GM12878 (cell line): ENCODE data around the gene FTO. TPM values are rescaled to one million over a fixed set of nuclear protein-coding genes. Genes with fewer than 3 reads are reported as not detected.

Source experiments
- ATAC-seq: fragments of 200-7000 bp; cut with Tn5 transposase; 3 replicates; pipeline ENCODE4 v1.9.1; 2020; ENCODE audit warnings: mild to moderate bottlenecking, moderate library complexity
- BruUV-seq: library from RNA; stranded (reverse); fragments of 400-500 nt; replicated peaks from 2 replicates; lab custom pipeline; 2021; lab: Mats Ljungman, UMichigan
- CTCF ChIA-PET: fragments of 300-600 bp; sonication (Branson Sonifier 250); formaldehyde crosslinking; extraction: SDS; loops from one replicate; lab custom pipeline; 2021; ENCODE audit warnings: inconsistent platforms; lab: Yijun Ruan, JAX
- POLR2A ChIA-PET: fragments of 350-600 bp; formaldehyde crosslinking; extraction: SDS; loops from one replicate; lab custom pipeline; 2021; ENCODE audit warnings: inconsistent platforms; lab: Charles Lee
- RAD21 ChIA-PET: fragments of 300-600 bp; sonication (Branson Sonifier 250); formaldehyde crosslinking; loops from one replicate; lab custom pipeline; 2023; ENCODE audit warnings: antibody characterized with exemption; ENCODE audit not compliant: unreplicated experiment; lab: Charles Lee
- SMC1A ChIA-PET: fragments of 300-600 bp; sonication (Branson Sonifier 250); formaldehyde crosslinking; loops from one replicate; lab custom pipeline; 2023; ENCODE audit not compliant: unreplicated experiment, uncharacterized antibody; lab: Charles Lee
- DNase-seq: peaks from one replicate; pipeline ENCODE4 v3.0.0-alpha.2; 2011; ENCODE audit warnings: low read depth, low spot score
- FAIRE-seq: peaks from 3 replicates; lab custom pipeline; 2011; peaks lifted over from hg19 to GRCh38; lab: Jason Lieb, UNC
- H2AFZ ChIP-seq: 2 replicates; pipeline ENCODE4 v1.6.0; 2011; ENCODE audit warnings: low read depth, low read length, control low read depth; ENCODE audit not compliant: control insufficient read depth
- H3K27ac ChIP-seq: 2 replicates; pipeline ENCODE4 v1.5.1; 2011; ENCODE audit warnings: control low read depth; ENCODE audit not compliant: control insufficient read depth, insufficient read depth
- H3K27me3 ChIP-seq, 2 experiments: replicated peaks in 1 of 2; 2 replicates each; pipeline versions ENCODE4 v1.6.0 to v1.6.1; 2011; ENCODE audit warnings: low read length in 1 of 2; ENCODE audit not compliant: control insufficient read depth in 2 of 2, insufficient read depth in 2 of 2
- H3K36me3 ChIP-seq, 2 experiments: 2 replicates each; pipeline ENCODE4 v1.5.1; 2011; ENCODE audit warnings: low read length in 1 of 2; ENCODE audit not compliant: control insufficient read depth in 2 of 2, insufficient read depth in 2 of 2
- H3K4me1 ChIP-seq: 2 replicates; pipeline ENCODE4 v1.6.1; 2011; ENCODE audit warnings: mild to moderate bottlenecking, low read length, moderate library complexity, mixed read lengths; ENCODE audit not compliant: control insufficient read depth, insufficient read depth
- H3K4me2 ChIP-seq: 2 replicates; pipeline ENCODE4 v1.6.0; 2011; ENCODE audit warnings: control low read depth; ENCODE audit not compliant: control insufficient read depth, insufficient read depth
- H3K4me3 ChIP-seq: fragments of 200-600 bp; sonication (generic); 2 replicates; pipeline ENCODE4 v1.5.1; 2016
- H3K79me2 ChIP-seq: 2 replicates; pipeline ENCODE4 v1.6.0; 2011; ENCODE audit warnings: low read length; ENCODE audit not compliant: control insufficient read depth, insufficient read depth
- H3K9ac ChIP-seq: 2 replicates; pipeline ENCODE4 v1.8.0; 2011; ENCODE audit warnings: low read length, control low read depth, mixed read lengths; ENCODE audit not compliant: control insufficient read depth, insufficient read depth
- H3K9me3 ChIP-seq: replicated peaks from 3 replicates; pipeline ENCODE4 v1.5.1; 2011; ENCODE audit warnings: mild to moderate bottlenecking, low read length; ENCODE audit not compliant: control insufficient read depth, insufficient read depth
- H4K20me1 ChIP-seq: 2 replicates; pipeline ENCODE4 v1.6.0; 2011; ENCODE audit not compliant: control insufficient read depth, insufficient read depth
- CHD2 ChIP-seq: IDR thresholded peaks from 2 replicates; pipeline ENCODE4 v1.6.1; 2011; ENCODE audit warnings: low read depth, low read length, improper control_type of control experiment, borderline replicate concordance
- IRF3 ChIP-seq: fragments of 450-650 bp; IDR thresholded peaks from 2 replicates; pipeline ENCODE4 v1.6.1; 2014; ENCODE audit warnings: mild to moderate bottlenecking
- MXI1 ChIP-seq: fragments of 150-350 bp; IDR thresholded peaks from 2 replicates; pipeline ENCODE4 v1.6.1; 2011; ENCODE audit warnings: low read depth, mild to moderate bottlenecking, inconsistent platforms, low read length, improper control_type of control experiment
- POLR2AphosphoS5 ChIP-seq: IDR thresholded peaks from 2 replicates; pipeline ENCODE4 v1.6.1; 2011; ENCODE audit warnings: mild to moderate bottlenecking, low read length, inconsistent platforms
- POU2F2 ChIP-seq: IDR thresholded peaks from 3 replicates; pipeline ENCODE4 v1.6.1; 2011; ENCODE audit warnings: low read depth, mild to moderate bottlenecking, low read length, borderline replicate concordance
- PRDM15 ChIP-seq: fragments of 450-650 bp; formaldehyde crosslinking; IDR thresholded peaks from 2 replicates; pipeline ENCODE4 v1.4.0; 2020; ENCODE audit warnings: mild to moderate bottlenecking, moderate library complexity
- TCF7 ChIP-seq: IDR thresholded peaks from 2 replicates; pipeline ENCODE4 v1.6.1; 2014; ENCODE audit warnings: antibody characterized with exemption, borderline replicate concordance
- YY1 ChIP-seq: IDR thresholded peaks from 2 replicates; pipeline ENCODE4 v1.6.1; 2011; ENCODE audit warnings: low read depth, mild to moderate bottlenecking, low read length
- ZBED1 ChIP-seq: IDR thresholded peaks from 2 replicates; pipeline ENCODE4 v1.6.1; 2016; ENCODE audit warnings: borderline replicate concordance
- ZBTB33 ChIP-seq: fragments of 450-650 bp; IDR thresholded peaks from 2 replicates; pipeline ENCODE4 v1.6.1; 2017; ENCODE audit warnings: mild to moderate bottlenecking
- WGBS: methylation state at CpG from one replicate; pipeline ENCODE4 v1.1.6; 2016; ENCODE audit warnings: low lambda C conversion rate; ENCODE audit not compliant: insufficient replicate concordance, insufficient coverage; ENCODE audit errors: missing lambda C conversion rate; 5-methylcytosine and 5-hydroxymethylcytosine counted together
- in situ Hi-C: fragments of 300-500 bp; cut with MboI; formaldehyde crosslinking; loops from 9 replicates; pipeline ENCODE4 v1.14.3; 2018; ENCODE audit warnings: mixed read lengths
- intact Hi-C: fragments of 100-400 bp; cut with micrococcal nuclease; formaldehyde crosslinking; loops from one replicate; pipeline ENCODE4 v1.14.2; 2022; ENCODE audit not compliant: unreplicated experiment
- polyA plus RNA-seq, 11 experiments: library from polyadenylated mRNA; depleted of rRNA in 4 of 11; unstranded in 6 of 11; stranded (reverse) in 5 of 11; fragments of >200 nt; fragmentation: Nextera tagmentation in 4 of 11; fragmentation: Illumina TruSeq in 1 of 11; extraction: Ambion mirVana in 4 of 11; extraction: Trizol in 1 of 11; gene quantifications; 1 replicate in 1 of 11; 2 replicates in 10 of 11; pipeline versions ENCODE4 v1.2.1 to v1.2.3, GENCODE V29; 2011 to 2016; ENCODE audit warnings: inconsistent platforms in 2 of 11, missing spikeins in 2 of 11, low read depth in 1 of 11
- total RNA-seq, 4 experiments: library from RNA; depleted of rRNA in 3 of 4; stranded (reverse); fragments of >200 nt in 3 of 4; fragmentation: Illumina TruSeq in 1 of 4; extraction: Trizol in 1 of 4; gene quantifications; 2 replicates each; pipeline versions ENCODE4 v1.2.1 to v1.2.3, GENCODE V29; 2013 to 2021
- TF ChIP-seq, protein P1 (sequence below): fragments of 450-650 bp; formaldehyde crosslinking; IDR thresholded peaks from 2 replicates; pipeline ENCODE4 v1.5.0; 2022; ENCODE audit warnings: mild to moderate bottlenecking, missing genetic modification characterization
- TF ChIP-seq, protein P2 (sequence below): fragments of 450-650 bp; IDR thresholded peaks from 2 replicates; pipeline ENCODE4 v1.6.1; 2016; ENCODE audit warnings: mild to moderate bottlenecking

FTO gene
- total and polyA plus RNA-seq, 10 of the 15 experiments (the other 5 are each of a cell fraction or from before 2014, with no cell fraction given), result 20.1 to 55.0 (median 47.0) TPM

GRCh38 chr16:53925526-53925925, 221.6 kb downstream of the FTO start:
- ChIA-PET POLR2A (no interaction called here), RAD21 (no interaction called here), SMC1A (no interaction called here), CTCF (no interaction called here)
- no peak overlapping the region for H2AFZ ChIP-seq
- H3K27ac ChIP-seq, result no peak overlapping the region
- no peaks in the 10 kb centered on the region for H3K4me1 ChIP-seq
- intact Hi-C loops (no loop called here), in situ Hi-C loops (no loop called here)
- no peaks in the 10 kb centered on the region for H3K79me2 ChIP-seq
- H3K9me3 ChIP-seq, result no peaks in the 10 kb centered on the region
- no peak for FAIRE-seq
- no peak overlapping the region for H3K4me2 ChIP-seq
- H3K36me3 ChIP-seq, result no peaks in the 10 kb centered on the region
- H3K9ac ChIP-seq, result no peak overlapping the region
- no peak for ATAC-seq
- BruUV-seq, result no TSS peak
- no peaks in the 10 kb centered on the region for H3K27me3 ChIP-seq
- H3K4me3 ChIP-seq, result no peak overlapping the region
- H4K20me1 ChIP-seq, result no peaks in the 10 kb centered on the region
- 77% methylated on average over 3 of the region's 3 CpGs for WGBS
- DNase-seq, result no peak
- no peak for TF ChIP-seq ZBED1
- TF ChIP-seq POLR2AphosphoS5, result no peak
- no peak for TF ChIP-seq POU2F2
- TF ChIP-seq YY1, result no peak
- TF ChIP-seq ZBTB33, result no peak
- TF ChIP-seq, protein P1, sequence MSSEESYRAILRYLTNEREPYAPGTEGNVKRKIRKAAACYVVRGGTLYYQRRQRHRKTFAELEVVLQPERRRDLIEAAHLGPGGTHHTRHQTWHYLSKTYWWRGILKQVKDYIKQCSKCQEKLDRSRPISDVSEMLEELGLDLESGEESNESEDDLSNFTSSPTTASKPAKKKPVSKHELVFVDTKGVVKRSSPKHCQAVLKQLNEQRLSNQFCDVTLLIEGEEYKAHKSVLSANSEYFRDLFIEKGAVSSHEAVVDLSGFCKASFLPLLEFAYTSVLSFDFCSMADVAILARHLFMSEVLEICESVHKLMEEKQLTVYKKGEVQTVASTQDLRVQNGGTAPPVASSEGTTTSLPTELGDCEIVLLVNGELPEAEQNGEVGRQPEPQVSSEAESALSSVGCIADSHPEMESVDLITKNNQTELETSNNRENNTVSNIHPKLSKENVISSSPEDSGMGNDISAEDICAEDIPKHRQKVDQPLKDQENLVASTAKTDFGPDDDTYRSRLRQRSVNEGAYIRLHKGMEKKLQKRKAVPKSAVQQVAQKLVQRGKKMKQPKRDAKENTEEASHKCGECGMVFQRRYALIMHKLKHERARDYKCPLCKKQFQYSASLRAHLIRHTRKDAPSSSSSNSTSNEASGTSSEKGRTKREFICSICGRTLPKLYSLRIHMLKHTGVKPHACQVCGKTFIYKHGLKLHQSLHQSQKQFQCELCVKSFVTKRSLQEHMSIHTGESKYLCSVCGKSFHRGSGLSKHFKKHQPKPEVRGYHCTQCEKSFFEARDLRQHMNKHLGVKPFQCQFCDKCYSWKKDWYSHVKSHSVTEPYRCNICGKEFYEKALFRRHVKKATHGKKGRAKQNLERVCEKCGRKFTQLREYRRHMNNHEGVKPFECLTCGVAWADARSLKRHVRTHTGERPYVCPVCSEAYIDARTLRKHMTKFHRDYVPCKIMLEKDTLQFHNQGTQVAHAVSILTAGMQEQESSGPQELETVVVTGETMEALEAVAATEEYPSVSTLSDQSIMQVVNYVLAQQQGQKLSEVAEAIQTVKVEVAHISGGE (CRISPR knock-in tag), result no peak
- no peak for TF ChIP-seq PRDM15
- TF ChIP-seq CHD2, result no peak
- no peak for TF ChIP-seq TCF7
- TF ChIP-seq MXI1, result no peak
- TF ChIP-seq, protein P2, sequence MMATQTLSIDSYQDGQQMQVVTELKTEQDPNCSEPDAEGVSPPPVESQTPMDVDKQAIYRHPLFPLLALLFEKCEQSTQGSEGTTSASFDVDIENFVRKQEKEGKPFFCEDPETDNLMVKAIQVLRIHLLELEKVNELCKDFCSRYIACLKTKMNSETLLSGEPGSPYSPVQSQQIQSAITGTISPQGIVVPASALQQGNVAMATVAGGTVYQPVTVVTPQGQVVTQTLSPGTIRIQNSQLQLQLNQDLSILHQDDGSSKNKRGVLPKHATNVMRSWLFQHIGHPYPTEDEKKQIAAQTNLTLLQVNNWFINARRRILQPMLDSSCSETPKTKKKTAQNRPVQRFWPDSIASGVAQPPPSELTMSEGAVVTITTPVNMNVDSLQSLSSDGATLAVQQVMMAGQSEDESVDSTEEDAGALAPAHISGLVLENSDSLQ, result no peak
- TF ChIP-seq IRF3, result no peak
